Neural cell (in vitro differentiated cells): ENCODE data around the gene DEPDC5.

Experiments used
- EP300 ChIP-seq: fragments of 450-650 bp; conservative IDR thresholded peaks from 2 replicates; pipeline ENCODE4 v1.6.1; 2014; ENCODE audit warnings: antibody characterized with exemption, mild to moderate bottlenecking, moderate library complexity; ENCODE audit not compliant: poor library complexity, severe bottlenecking
- POLR2AphosphoS5 ChIP-seq: IDR thresholded peaks from 2 replicates; pipeline ENCODE4 v1.6.1; 2012

GRCh38 chr22:31897842-31898805 is 144.3 kb downstream of the DEPDC5 start:
- TF ChIP-seq POLR2AphosphoS5 (no peak), EP300 (no peak)
